HEK293 (cell line): ENCODE measurements around the gene DPCD.

ENCODE experiments used
- PRDM4 ChIP-seq: fragments of 450-650 bp; formaldehyde crosslinking; IDR thresholded peaks from 2 replicates; pipeline ENCODE4 v1.5.1; 2017; ENCODE audit warnings: missing biosample characterization, missing genetic modification characterization
- RBAK ChIP-seq: fragments of 450-650 bp; formaldehyde crosslinking; IDR thresholded peaks from 2 replicates; pipeline ENCODE4 v1.5.1; 2016; ENCODE audit warnings: missing biosample characterization, missing genetic modification characterization
- REPIN1 ChIP-seq: fragments of 450-650 bp; formaldehyde crosslinking; IDR thresholded peaks from 2 replicates; pipeline ENCODE4 v1.5.1; 2017; ENCODE audit warnings: missing biosample characterization, missing genetic modification characterization, low read depth
- YY1 ChIP-seq: fragments of 450-650 bp; formaldehyde crosslinking; IDR thresholded peaks from 2 replicates; pipeline ENCODE4 v1.5.1; 2018; ENCODE audit warnings: missing biosample characterization, missing genetic modification characterization
- ZNF175 ChIP-seq: fragments of 450-650 bp; formaldehyde crosslinking; IDR thresholded peaks from 2 replicates; pipeline ENCODE4 v1.5.1; 2016; ENCODE audit warnings: missing biosample characterization, missing genetic modification characterization
- ZNF274 ChIP-seq, 2 experiments: fragments of 200-500 bp in 1 of 2; fragments of 450-650 bp in 1 of 2; sonication (Bioruptor generic) in 1 of 2; formaldehyde crosslinking in 1 of 2; IDR thresholded peaks; 2 replicates each; pipeline versions ENCODE4 v1.5.1 to v1.6.1; 2014 to 2016; ENCODE audit warnings: borderline replicate concordance in 1 of 2, inconsistent platforms in 1 of 2, low read length in 1 of 2, missing biosample characterization in 1 of 2, missing genetic modification characterization in 1 of 2
- ZNF488 ChIP-seq: fragments of 450-650 bp; formaldehyde crosslinking; IDR thresholded peaks from 2 replicates; pipeline ENCODE4 v1.5.1; 2016; ENCODE audit warnings: missing biosample characterization, missing genetic modification characterization
- ZNF558 ChIP-seq: fragments of 450-650 bp; formaldehyde crosslinking; IDR thresholded peaks from 2 replicates; pipeline ENCODE4 v1.5.1; 2016; ENCODE audit warnings: missing biosample characterization, missing genetic modification characterization
- ZNF658 ChIP-seq: fragments of 450-650 bp; formaldehyde crosslinking; IDR thresholded peaks from 2 replicates; pipeline ENCODE4; 2016; ENCODE audit warnings: missing biosample characterization, missing genetic modification characterization
- ZNF747 ChIP-seq: fragments of 450-650 bp; formaldehyde crosslinking; IDR thresholded peaks from 2 replicates; pipeline ENCODE4 v1.5.1; 2016; ENCODE audit warnings: missing biosample characterization, missing genetic modification characterization
- TF ChIP-seq, protein P1 (sequence below): fragments of 450-650 bp; formaldehyde crosslinking; IDR thresholded peaks from 2 replicates; pipeline ENCODE4 v1.5.1; 2016; ENCODE audit warnings: missing biosample characterization, missing genetic modification characterization
- TF ChIP-seq, protein P2 (sequence below): fragments of 450-650 bp; formaldehyde crosslinking; IDR thresholded peaks from 2 replicates; pipeline ENCODE4 v1.5.1; 2016; ENCODE audit warnings: missing biosample characterization, missing genetic modification characterization

DNA sequence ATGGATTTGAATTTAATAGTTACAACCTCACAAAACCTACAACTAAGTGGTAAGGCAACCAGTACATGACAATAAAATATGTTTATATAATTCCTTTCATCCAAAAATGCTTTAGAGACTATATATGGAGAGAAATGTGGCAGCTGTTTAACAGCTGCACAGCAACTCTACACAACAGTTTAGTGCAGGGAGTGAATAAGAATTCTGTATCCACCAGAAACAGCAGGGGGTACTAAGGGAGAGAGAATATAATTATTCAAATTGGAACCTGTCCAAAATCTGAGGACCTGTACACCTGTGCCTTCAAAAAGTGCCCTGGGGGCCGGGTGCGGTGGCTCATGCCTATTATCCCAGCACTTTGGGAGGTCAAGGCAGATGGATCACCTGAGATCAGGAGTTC is 49.7 kb upstream of the DPCD start:
- TF ChIP-seq, protein P1, sequence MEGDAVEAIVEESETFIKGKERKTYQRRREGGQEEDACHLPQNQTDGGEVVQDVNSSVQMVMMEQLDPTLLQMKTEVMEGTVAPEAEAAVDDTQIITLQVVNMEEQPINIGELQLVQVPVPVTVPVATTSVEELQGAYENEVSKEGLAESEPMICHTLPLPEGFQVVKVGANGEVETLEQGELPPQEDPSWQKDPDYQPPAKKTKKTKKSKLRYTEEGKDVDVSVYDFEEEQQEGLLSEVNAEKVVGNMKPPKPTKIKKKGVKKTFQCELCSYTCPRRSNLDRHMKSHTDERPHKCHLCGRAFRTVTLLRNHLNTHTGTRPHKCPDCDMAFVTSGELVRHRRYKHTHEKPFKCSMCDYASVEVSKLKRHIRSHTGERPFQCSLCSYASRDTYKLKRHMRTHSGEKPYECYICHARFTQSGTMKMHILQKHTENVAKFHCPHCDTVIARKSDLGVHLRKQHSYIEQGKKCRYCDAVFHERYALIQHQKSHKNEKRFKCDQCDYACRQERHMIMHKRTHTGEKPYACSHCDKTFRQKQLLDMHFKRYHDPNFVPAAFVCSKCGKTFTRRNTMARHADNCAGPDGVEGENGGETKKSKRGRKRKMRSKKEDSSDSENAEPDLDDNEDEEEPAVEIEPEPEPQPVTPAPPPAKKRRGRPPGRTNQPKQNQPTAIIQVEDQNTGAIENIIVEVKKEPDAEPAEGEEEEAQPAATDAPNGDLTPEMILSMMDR = no peak
- TF ChIP-seq ZNF488 (tag by site-specific recombination) (no peak), ZNF658 (tag by site-specific recombination) (no peak), ZNF175 (tag by site-specific recombination) (no peak), RBAK (tag by site-specific recombination) (no peak), REPIN1 (tag by site-specific recombination) (no peak), ZNF747 (tag by site-specific recombination) (no peak), ZNF274 (IDR thresholded peaks at IDR 0.05; ENCODE audit: low read length) (no peak), ZNF274 (tag by site-specific recombination; IDR thresholded peaks at IDR 0.05; ENCODE audit: borderline replicate concordance) (no peak), YY1 (tag by site-specific recombination) (no peak), ZNF558 (tag by site-specific recombination) (no peak), PRDM4 (tag by site-specific recombination) (no peak)
- TF ChIP-seq, protein P2, sequence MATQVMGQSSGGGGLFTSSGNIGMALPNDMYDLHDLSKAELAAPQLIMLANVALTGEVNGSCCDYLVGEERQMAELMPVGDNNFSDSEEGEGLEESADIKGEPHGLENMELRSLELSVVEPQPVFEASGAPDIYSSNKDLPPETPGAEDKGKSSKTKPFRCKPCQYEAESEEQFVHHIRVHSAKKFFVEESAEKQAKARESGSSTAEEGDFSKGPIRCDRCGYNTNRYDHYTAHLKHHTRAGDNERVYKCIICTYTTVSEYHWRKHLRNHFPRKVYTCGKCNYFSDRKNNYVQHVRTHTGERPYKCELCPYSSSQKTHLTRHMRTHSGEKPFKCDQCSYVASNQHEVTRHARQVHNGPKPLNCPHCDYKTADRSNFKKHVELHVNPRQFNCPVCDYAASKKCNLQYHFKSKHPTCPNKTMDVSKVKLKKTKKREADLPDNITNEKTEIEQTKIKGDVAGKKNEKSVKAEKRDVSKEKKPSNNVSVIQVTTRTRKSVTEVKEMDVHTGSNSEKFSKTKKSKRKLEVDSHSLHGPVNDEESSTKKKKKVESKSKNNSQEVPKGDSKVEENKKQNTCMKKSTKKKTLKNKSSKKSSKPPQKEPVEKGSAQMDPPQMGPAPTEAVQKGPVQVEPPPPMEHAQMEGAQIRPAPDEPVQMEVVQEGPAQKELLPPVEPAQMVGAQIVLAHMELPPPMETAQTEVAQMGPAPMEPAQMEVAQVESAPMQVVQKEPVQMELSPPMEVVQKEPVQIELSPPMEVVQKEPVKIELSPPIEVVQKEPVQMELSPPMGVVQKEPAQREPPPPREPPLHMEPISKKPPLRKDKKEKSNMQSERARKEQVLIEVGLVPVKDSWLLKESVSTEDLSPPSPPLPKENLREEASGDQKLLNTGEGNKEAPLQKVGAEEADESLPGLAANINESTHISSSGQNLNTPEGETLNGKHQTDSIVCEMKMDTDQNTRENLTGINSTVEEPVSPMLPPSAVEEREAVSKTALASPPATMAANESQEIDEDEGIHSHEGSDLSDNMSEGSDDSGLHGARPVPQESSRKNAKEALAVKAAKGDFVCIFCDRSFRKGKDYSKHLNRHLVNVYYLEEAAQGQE = no peak
